Measurements from ENCODE around the gene RBM22. TPM values are rescaled to one million over a fixed set of nuclear protein-coding genes. Genes with fewer than 3 reads are reported as not detected.

RBM22 gene
- total and polyA plus RNA-seq, 4 donors: 16.8 to 46.9 (median 40.9) TPM

- intact Hi-C loops (cut with DNase I): loop anchor here (5.0 to 10.0 kb wide), 2 partner anchors 72 to 195 kb away; no protein-coding TSS in a partner anchor
- Histone ChIP-seq H3K27ac (ENCODE audit: low read depth in 1 of 2, low read length in 2 of 2) (peak overlapping the region in 1 of 2 donors; percentile 56), H3K36me3 (ENCODE audit: control insufficient read depth in 1 of 2, insufficient read depth in 2 of 2, low read length in 1 of 2) (no peaks in the 10 kb centered on the region), H3K4me1 (ENCODE audit: control insufficient read depth in 1 of 2, insufficient read depth in 2 of 2, low read length in 2 of 2) (no peaks in the 10 kb centered on the region), H3K9me3 (ENCODE audit: control insufficient read depth, low read length) (no peaks in the 10 kb centered on the region), H3K27me3 (ENCODE audit: control insufficient read depth in 1 of 2, insufficient read depth in 2 of 2, low read length in 1 of 2) (no peaks in the 10 kb centered on the region), H3K4me3 (ENCODE audit: low read length in 2 of 2) (no peak overlapping the region)
- ATAC-seq (ENCODE audit: low FRiP score) (no peak), DNase-seq (peak in 1 of 2 donors; percentile 49)
- WGBS, 2 donors: 44 to 55% methylated on average over 11 of the region's 11 CpGs
Measured at GRCh38 chr5:150659360-150660107, 41.3 kb downstream of the RBM22 start.

DNA sequence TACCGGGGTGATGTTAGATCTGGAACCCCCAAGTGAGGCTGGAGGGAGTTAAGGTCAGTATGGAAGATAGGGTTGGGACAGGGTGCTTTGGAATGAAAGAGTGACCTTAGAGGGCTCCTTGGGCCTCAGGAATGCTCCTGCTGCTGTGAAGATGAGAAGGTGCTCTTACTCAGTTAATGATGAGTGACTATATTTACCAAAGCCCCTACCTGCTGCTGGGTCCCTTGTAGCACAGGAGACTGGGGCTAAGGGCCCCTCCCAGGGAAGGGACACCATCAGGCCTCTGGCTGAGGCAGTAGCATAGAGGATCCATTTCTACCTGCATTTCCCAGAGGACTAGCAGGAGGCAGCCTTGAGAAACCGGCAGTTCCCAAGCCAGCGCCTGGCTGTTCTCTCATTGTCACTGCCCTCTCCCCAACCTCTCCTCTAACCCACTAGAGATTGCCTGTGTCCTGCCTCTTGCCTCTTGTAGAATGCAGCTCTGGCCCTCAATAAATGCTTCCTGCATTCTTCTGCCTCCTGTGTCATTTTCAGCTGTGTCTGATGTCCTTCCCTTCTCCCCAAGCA, 42.1 kb downstream of the RBM22 start:
- DNase-seq (peak; percentile 30 to 32), ATAC-seq (ENCODE audit: low FRiP score) (no peak)
- H3K27me3 ChIP-seq (ENCODE audit: control insufficient read depth in 1 of 2, insufficient read depth in 2 of 2, low read length in 1 of 2): no peaks in the 10 kb centered on the region
- WGBS, 2 donors: 31% methylated on average over 3 of the region's 3 CpGs
- intact Hi-C loops (cut with DNase I): loop anchor here (5.0 to 10.0 kb wide), 2 partner anchors 71 to 194 kb away; no protein-coding TSS in a partner anchor
- peak overlapping the region in 1 of 2 donors; percentile 56 for H3K27ac ChIP-seq (ENCODE audit: low read depth in 1 of 2, low read length in 2 of 2)
- no peaks in the 10 kb centered on the region for H3K9me3 ChIP-seq (ENCODE audit: control insufficient read depth, low read length)
- no peak overlapping the region for H3K4me3 ChIP-seq (ENCODE audit: low read length in 2 of 2)
- no peaks in the 10 kb centered on the region for H3K4me1 ChIP-seq (ENCODE audit: control insufficient read depth in 1 of 2, insufficient read depth in 2 of 2, low read length in 2 of 2)
- no peaks in the 10 kb centered on the region for H3K36me3 ChIP-seq (ENCODE audit: control insufficient read depth in 1 of 2, insufficient read depth in 2 of 2, low read length in 1 of 2)

GRCh38 chr5:150658121-150658520, 42.7 kb downstream of the RBM22 start:
- intact Hi-C loops (cut with DNase I): loop anchor here (5.0 to 10.0 kb wide), 2 partner anchors 71 to 193 kb away; no protein-coding TSS in a partner anchor
- H3K27ac ChIP-seq (ENCODE audit: low read depth in 1 of 2, low read length in 2 of 2): peak overlapping the region; percentile 11 to 56
- ATAC-seq (ENCODE audit: low FRiP score): no peak
- WGBS, 2 donors: 86 to 92% methylated on average over 4 of the region's 4 CpGs
- H3K9me3 ChIP-seq (ENCODE audit: control insufficient read depth, low read length): no peaks in the 10 kb centered on the region
- H3K36me3 ChIP-seq (ENCODE audit: control insufficient read depth in 1 of 2, insufficient read depth in 2 of 2, low read length in 1 of 2): no peaks in the 10 kb centered on the region
- H3K27me3 ChIP-seq (ENCODE audit: control insufficient read depth in 1 of 2, insufficient read depth in 2 of 2, low read length in 1 of 2): no peaks in the 10 kb centered on the region
- peak in 1 of 2 donors; percentile 17 for DNase-seq
- H3K4me3 ChIP-seq (ENCODE audit: low read length in 2 of 2): no peak overlapping the region
- H3K4me1 ChIP-seq (ENCODE audit: control insufficient read depth in 1 of 2, insufficient read depth in 2 of 2, low read length in 2 of 2): no peaks in the 10 kb centered on the region

DNA sequence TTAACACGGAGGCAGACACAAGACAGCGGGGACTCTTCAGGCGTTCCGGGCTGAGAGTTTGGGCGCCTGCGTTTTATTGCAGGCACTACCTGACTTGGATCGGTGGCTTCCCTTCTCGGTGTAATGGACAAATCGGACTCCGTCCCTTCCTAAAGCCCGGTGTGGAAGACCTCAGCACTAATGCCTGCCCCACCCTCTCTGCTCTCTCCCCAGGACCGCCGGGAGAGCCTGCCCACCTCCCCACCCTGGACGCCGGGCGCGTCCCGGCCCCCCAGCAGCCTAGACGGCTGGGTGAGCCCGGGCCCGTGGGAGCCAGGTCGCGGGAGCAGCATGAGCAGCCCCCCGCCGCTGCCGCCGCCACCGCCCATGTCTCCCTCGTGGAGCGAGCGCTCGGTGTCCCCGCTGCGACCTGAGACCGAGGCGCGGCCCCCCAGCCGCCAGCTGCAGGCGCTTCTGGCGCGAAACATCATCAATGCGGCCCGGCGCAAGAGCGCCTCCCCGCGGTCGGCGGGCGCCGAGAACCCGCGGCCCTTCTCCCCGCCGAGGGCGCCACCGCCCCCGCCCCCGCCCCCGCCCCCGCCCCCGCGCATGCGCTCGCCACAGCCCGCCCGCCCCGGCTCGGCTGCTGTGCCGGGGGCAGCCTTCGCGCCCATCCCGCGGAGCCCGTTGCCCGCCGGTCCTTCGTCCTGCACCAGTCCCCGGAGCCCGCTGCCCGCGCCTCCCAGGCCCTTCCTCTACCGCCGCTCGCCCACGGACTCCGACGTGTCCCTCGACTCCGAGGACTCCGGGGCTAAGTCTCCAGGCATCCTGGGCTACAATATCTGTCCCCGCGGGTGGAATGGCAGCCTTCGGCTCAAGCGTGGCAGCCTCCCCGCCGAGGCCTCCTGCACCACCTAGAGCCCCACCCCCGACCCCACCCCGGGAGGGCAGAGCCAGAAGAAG, 44.4 kb downstream of the RBM22 start:
- no peaks in the 10 kb centered on the region for H3K4me1 ChIP-seq (ENCODE audit: control insufficient read depth in 1 of 2, insufficient read depth in 2 of 2, low read length in 2 of 2)
- ATAC-seq (ENCODE audit: low FRiP score): peak; percentile 60
- DNase-seq: peak; percentile 81 to 93

GRCh38 chr5:150655221-150655620, 45.6 kb downstream of the RBM22 start:
- Histone ChIP-seq H3K4me1 (ENCODE audit: control insufficient read depth in 1 of 2, insufficient read depth in 2 of 2, low read length in 2 of 2) (no peaks in the 10 kb centered on the region), H3K27ac (ENCODE audit: low read depth in 1 of 2, low read length in 2 of 2) (peak overlapping the region in 1 of 2 donors; percentile 9), H3K9me3 (ENCODE audit: control insufficient read depth, low read length) (no peaks in the 10 kb centered on the region), H3K36me3 (ENCODE audit: control insufficient read depth in 1 of 2, insufficient read depth in 2 of 2, low read length in 1 of 2) (no peaks in the 10 kb centered on the region), H3K4me3 (ENCODE audit: low read length in 2 of 2) (no peak overlapping the region), H3K27me3 (ENCODE audit: control insufficient read depth in 1 of 2, insufficient read depth in 2 of 2, low read length in 1 of 2) (no peaks in the 10 kb centered on the region)
- peak in 1 of 2 donors; percentile 44 for DNase-seq
- no peak for ATAC-seq (ENCODE audit: low FRiP score)
- WGBS, 2 donors: 76 to 77% methylated on average over 3 of the region's 3 CpGs
- intact Hi-C loops (cut with DNase I): loop anchor here (5.0 to 10.0 kb wide), 2 partner anchors 68 to 190 kb away; no protein-coding TSS in a partner anchor

More for the DNA sequence above, 44.4 kb downstream of the RBM22 start:
- Histone ChIP-seq H3K27me3 (ENCODE audit: control insufficient read depth in 1 of 2, insufficient read depth in 2 of 2, low read length in 1 of 2) (no peaks in the 10 kb centered on the region), H3K36me3 (ENCODE audit: control insufficient read depth in 1 of 2, insufficient read depth in 2 of 2, low read length in 1 of 2) (no peaks in the 10 kb centered on the region), H3K9me3 (ENCODE audit: control insufficient read depth, low read length) (no peaks in the 10 kb centered on the region), H3K27ac (ENCODE audit: low read depth in 1 of 2, low read length in 2 of 2) (peak overlapping the region; percentile 18 to 82), H3K4me3 (ENCODE audit: low read length in 2 of 2) (no peak overlapping the region)
- 9 to 16% methylated on average over 82 to 99 of the region's 99 CpGs for WGBS, 2 donors
- intact Hi-C loops (cut with DNase I): loop anchor here (2.0 to 10.0 kb wide), 5 partner anchors 68 to 192 kb away; no protein-coding TSS in a partner anchor

DNA sequence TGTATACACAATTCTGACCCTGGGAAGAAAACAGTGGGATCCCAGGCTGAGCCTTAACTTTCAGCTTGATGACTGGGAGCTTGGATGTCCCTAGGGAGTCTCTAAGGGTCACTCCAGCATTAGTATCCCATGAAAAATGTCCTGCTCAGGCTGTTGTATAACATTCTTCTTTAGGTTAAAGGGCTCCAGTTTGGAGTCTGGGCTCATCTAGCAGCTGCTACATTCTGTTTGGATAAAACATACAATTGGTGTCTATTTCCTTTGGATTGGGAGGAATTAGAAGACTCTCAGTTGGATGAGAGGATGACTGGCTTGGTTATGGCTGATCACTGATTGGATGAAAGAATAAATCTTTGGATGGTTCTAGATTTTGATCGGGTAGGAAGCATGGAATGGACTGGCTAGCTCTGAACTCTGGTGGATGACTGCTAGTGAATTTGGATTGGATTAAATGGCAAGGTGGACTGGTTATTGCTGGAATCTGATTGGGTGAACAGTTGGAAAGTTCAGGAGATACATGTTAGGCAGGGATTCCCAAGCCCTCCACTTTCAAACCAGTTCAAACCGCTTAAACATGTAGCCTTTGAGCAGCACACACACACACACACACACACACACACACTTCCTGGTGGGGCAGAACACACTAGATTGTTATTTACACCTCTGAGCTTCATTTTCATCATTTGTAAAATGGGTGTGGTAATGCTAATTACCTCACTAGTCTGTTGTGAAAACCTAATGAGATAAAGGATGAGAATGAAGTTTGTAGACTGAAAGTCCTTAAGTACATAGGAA, 46.9 kb downstream of the RBM22 start:
- Histone ChIP-seq H3K27ac (ENCODE audit: low read depth in 1 of 2, low read length in 2 of 2) (peak overlapping the region; percentile 35 to 59), H3K9me3 (ENCODE audit: control insufficient read depth, low read length) (no peaks in the 10 kb centered on the region)

DNA sequence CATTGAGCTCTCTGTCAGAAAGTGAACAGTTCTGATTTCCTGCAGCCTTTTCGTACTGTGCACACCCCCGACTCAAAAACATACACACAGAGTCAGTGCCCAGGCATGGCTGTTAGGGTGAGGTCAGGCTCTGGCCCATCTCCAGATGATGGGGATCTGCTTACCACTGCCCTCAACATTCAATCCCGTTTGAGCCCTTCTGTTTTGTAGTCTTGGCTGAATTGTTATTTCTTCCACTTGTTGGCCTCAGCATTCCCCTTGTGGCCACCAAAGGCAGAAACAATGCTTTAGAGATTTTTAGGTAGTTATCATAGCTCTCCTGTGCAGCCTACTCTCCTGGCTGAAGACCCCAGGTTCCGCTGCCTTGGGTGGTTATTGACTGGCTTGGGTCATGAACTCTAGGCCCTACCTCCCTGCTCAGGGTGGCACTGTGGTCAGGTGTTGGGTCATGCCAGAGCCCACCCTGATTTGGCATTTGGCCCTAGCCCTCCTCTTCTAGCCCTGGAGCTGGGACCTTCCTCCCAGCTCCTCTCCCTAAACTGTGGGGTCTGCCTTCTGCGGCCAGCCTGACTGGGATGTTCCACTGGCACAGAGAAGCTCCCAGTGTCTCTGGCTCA, 47.6 kb downstream of the RBM22 start:
- WGBS, 2 donors: 26 to 38% methylated on average over 5 of the region's 5 CpGs
- Histone ChIP-seq H3K27me3 (ENCODE audit: control insufficient read depth in 1 of 2, insufficient read depth in 2 of 2, low read length in 1 of 2) (no peaks in the 10 kb centered on the region), H3K9me3 (ENCODE audit: control insufficient read depth, low read length) (no peaks in the 10 kb centered on the region), H3K4me1 (ENCODE audit: control insufficient read depth in 1 of 2, insufficient read depth in 2 of 2, low read length in 2 of 2) (no peaks in the 10 kb centered on the region), H3K27ac (ENCODE audit: low read depth in 1 of 2, low read length in 2 of 2) (peak overlapping the region; percentile 35 to 60), H3K4me3 (ENCODE audit: low read length in 2 of 2) (no peak overlapping the region), H3K36me3 (ENCODE audit: control insufficient read depth in 1 of 2, insufficient read depth in 2 of 2, low read length in 1 of 2) (peaks cover 0 to 7% of the 10 kb centered on the region in 2 donors)
- ATAC-seq (ENCODE audit: low FRiP score): no peak
- peak in 1 of 2 donors; percentile 48 for DNase-seq
- intact Hi-C loops (cut with DNase I): loop anchor here in 1 of 2 donors (10.0 kb wide), 1 partner anchor 188 kb away; no protein-coding TSS in a partner anchor

More for the DNA sequence above, 46.9 kb downstream of the RBM22 start:
- DNase-seq (no peak), ATAC-seq (ENCODE audit: low FRiP score) (no peak)
- H3K27me3 ChIP-seq (ENCODE audit: control insufficient read depth in 1 of 2, insufficient read depth in 2 of 2, low read length in 1 of 2): no peaks in the 10 kb centered on the region
- H3K4me1 ChIP-seq (ENCODE audit: control insufficient read depth in 1 of 2, insufficient read depth in 2 of 2, low read length in 2 of 2): no peaks in the 10 kb centered on the region
- WGBS, 2 donors: 51 to 53% methylated on average over 2 of the region's 2 CpGs
- intact Hi-C loops (cut with DNase I): loop anchor here in 1 of 2 donors (10.0 kb wide), 1 partner anchor 189 kb away; no protein-coding TSS in a partner anchor
- no peak overlapping the region for H3K4me3 ChIP-seq (ENCODE audit: low read length in 2 of 2)
- peaks cover 0 to 3% of the 10 kb centered on the region in 2 donors for H3K36me3 ChIP-seq (ENCODE audit: control insufficient read depth in 1 of 2, insufficient read depth in 2 of 2, low read length in 1 of 2)
